ENCODE results near the gene TEF.
A peak's percentile ranks its signal among the peaks of the same experiment; 100 is the strongest.

The TEF gene

GRCh38 chr22:41355895-41356294 is 25.8 kb upstream of the TEF start:
- DNase-seq: no peak

- DNase-seq: no peak
Measured at GRCh38 chr22:41356430-41357028, 25.2 kb upstream of the TEF start.

DNA sequence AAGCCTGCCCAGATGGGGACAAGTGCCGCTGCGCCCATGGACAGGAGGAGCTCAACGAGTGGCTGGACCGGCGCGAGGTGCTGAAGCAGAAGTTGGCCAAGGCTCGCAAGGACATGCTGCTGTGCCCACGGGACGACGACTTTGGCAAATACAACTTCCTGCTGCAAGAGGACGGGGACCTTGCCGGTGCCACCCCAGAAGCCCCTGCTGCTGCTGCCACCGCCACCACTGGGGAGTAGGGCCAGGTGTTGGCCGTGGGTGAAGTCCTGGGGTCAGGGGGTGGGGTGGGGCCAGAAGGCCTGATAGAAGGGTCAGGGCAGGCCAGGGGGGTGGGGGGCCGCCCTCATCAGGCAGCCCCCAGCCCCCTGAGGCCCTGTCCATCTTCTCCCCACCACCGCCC is 24.6 kb upstream of the TEF start:
- DNase-seq: no peak

- DNase-seq: no peak
Measured at GRCh38 chr22:41358927-41359326, 22.8 kb upstream of the TEF start.

DNA sequence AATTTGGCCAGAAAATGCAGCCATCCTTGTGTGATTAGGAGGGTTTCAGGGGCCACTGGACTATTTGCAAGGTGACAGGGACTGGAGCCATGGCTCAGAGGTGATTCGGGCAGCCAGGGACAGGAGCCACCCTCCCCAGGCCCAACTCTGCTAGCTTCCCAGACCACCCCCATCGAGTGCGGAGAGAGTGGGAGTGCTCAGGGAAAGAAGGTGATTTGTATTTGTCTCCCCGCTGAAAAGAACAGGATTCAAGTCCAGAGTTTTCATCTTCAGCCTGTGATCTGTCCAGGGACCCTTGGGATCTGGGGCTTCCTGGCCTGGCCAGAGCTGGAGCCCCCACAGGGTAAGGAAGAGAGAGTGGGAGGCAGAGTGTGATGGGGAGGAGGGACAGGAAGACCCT is 22.4 kb upstream of the TEF start:
- no peak for DNase-seq

- no peak for DNase-seq
Measured at GRCh38 chr22:41360126-41360525, 21.6 kb upstream of the TEF start.

DNA sequence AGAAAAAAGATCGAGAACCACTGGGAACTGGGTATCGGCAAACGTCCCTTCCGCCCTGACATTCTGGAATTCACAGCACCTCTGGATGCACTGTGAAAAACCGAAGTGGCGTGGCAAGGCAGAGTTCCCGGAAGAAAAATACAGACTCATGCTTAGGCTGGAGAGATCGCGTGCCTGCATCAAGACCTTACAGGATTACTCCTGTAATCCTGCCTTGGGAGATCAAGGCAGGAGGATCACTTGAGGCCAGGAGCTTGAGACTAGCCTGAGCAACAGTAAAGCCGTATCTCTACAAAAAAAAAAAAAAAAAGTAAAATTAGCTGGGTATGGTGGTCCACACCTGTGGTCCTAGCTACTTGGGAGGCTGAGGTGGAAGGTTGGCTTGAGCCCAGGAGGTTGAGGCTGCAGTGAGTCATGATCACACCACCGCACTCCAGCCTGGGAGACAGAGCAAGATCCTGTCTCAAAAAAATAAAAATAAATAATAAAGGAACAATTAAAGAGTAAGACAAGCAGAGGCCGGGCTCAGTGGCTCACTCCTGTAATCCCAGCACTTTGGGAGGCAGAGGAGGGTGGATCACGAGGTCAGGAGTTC is 19.9 kb upstream of the TEF start:
- DNase-seq: no peak

DNA sequence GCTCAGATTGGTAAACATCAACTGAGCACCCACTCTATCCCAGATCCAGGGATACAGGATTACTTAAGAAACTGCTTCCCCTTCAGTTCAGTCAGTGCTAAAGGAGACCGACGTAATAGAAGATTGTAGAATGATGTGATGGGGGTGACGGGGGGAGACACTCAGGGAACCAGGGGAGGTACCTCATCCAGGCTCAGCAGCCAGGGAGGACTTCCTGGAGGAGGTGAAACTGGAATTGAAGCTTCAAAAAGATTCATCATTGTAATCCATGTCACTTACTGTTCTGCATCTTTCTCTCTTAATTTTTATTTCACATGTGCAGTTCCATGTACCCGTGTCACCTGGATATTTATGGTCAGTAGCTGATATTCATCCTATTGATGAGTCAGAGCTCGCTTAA is 19.1 kb upstream of the TEF start:
- DNase-seq: no peak

GRCh38 chr22:41364233-41364632 is 17.5 kb upstream of the TEF start:
- DNase-seq: no peak

DNA sequence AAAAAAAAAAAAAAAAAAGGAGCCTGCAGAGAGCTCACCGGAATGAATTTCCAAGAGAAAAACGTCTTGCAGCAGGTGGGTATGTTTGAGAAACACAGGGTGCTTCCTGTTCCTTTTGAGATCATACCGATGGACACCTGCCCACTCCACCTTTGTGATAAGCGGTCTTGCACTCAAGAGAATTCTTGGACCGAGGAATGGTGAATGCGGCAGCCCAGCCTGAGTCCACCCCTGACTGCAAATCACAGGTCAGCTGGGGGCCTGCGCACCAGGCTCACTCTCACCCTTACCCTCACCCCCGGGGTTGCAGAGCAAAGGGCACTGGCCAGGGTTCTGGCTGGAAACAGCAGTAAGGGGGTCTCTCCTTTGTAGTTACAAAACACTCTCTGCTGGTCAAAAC is 16.8 kb upstream of the TEF start:
- peak; percentile 46 for DNase-seq

GRCh38 chr22:41365425-41365824 is 16.3 kb upstream of the TEF start:
- no peak for DNase-seq

DNA sequence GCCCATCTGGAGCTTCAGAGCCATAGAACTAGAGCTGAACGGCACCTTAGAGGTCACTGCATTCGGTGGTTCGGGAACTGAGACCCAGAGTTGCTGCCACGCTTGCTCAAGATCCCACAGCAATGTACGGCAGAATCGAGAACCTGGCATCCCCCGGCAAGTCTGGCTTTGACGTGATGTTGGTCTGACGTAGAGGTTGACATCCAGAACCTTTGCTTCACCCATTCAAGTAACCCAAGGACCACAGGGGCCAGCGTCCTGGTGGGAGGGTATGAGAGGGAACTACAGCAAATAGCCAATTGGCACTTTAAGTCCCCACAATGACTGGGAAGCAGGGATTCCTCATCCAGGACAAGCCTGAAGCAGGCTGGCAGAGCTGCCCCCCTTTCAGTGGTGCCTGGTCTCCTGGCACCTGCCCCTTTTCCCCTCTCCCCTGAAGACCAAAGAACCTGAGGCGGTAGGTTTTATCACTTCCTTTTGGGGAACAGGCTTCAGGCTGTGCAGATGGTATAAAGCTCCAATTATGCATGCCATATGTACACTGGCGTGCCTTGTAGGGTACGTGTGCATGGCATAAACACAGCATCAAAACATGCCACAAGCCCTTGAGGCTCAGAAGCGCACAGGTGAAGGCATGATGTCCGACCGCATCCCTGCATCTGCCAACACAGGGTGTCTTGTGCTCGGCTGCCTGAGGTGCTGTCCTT is 15.3 kb upstream of the TEF start:
- no peak for DNase-seq

DNA sequence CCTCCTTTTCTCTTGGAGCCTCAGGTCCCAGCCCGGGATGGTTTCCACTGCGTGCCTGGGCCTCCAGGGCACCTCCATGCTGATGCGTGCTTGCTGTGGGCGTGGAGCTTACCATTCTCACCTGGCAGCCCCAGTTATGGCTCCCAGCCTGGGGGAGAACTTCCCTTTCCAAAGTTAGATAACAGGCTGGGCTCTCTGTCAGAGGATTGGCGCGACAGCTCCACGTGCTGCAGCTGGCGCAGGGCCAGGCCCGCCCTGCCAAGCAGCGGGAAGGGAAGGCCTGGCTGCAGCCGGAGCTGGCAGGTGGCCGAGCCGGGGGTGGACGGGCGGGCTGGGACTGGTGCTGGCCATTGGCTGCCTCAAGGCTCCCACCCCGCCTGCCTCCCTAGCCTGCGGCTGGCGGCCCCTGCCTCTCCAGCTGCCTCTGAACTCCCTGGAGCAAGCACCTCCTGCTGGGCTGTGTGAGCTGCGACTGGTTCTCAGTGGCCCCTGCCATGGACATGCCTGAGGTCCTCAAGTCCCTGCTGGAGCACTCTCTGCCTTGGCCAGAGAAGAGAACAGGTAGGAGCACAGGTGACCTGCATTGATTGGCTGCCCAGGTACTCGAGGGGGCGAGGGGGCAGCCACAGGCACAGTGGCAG is 14.6 kb upstream of the TEF start:
- DNase-seq: peak; percentile 99

DNA sequence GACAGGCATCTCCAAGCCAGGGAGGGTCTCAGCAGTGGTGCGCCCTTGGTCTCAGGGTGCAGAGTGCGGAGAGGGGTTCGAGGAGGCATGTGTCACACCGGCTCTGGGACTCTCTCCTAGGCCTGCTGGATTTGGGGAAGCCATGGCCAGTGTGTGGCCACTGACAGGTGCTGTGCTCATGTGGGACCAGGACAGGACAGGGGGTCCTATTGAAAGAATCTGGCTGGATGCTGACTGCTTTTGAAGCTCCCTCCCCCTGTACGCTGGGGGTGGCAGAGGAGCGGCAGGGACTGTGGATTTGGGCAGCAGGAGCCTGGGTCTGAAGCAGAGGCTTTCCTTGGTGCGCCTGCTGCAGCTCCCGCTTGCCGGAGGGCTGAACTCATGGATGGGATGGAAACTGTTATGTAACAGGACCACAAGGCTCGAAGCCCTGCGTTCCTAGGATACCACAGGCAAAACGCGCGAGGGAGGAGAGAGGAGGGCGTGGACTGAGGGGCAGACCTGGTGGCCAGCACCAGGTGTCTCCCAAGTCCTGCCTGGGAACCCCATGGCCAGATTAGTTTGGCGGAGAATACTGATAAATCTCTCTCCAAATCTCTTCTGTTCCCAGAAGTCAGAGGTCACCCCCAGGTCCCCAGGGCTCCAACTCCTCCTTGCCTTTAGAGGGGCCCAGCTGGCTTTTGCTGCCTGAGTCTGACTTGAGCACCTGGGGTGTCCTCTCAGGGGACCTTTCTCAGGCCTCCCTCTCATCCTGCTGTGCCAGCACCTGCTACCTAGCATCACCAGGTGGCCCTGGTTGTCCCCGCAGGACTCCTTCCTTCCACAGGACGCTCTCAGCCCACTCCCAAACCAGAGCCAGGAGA is 13.8 kb upstream of the TEF start:
- peak; percentile 48 for DNase-seq

DNA sequence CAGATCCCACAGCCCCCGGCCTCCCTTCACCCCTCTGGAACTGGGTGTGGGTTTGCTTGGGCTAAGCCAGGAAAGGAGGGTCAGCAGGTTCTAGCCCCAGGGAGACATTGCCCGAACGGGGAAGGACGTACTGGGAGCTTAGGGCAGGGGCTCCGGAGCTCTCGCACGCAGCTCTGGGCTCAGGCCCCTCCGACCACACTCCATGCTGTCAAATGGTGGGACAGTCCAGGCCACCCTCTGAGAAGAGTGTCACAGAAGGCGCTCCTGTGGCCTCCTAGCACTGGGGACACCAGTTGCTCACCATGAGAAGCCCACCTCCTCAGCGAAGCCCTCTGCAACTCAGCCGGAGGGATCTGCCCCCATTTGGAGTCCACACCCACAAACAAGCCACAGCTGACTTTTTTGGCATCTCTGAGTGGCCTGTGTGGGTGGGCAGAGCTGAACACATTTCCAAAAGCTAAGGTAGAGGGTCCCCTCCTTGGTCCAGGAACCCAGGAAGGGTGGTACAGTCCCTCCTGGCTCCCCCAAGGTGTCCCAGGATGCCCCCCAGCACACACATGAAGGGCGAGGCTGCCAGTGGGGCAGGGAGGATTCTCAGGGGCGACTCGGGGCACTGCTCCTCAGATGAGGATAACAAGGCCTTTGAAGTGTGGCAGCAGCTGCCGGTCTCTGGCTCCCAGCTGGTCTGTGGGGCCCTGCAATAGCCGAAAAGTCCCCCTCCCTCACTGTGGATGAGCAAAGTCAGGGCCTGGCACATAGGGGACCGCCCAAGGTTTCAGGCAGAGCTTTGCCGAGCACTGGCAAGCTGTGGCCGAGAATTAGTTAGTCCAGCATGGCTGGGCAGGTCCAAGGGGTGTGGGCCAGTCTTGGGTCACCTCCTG is 13.0 kb upstream of the TEF start:
- DNase-seq: peak; percentile 36

- peak; percentile 60 for DNase-seq
Measured at GRCh38 chr22:41369424-41369745, 12.4 kb upstream of the TEF start.

GRCh38 chr22:41369837-41370236 is 11.9 kb upstream of the TEF start:
- DNase-seq: peak; percentile 68

GRCh38 chr22:41377846-41378245 is 3.9 kb upstream of the TEF start:
- no peak for DNase-seq

DNA sequence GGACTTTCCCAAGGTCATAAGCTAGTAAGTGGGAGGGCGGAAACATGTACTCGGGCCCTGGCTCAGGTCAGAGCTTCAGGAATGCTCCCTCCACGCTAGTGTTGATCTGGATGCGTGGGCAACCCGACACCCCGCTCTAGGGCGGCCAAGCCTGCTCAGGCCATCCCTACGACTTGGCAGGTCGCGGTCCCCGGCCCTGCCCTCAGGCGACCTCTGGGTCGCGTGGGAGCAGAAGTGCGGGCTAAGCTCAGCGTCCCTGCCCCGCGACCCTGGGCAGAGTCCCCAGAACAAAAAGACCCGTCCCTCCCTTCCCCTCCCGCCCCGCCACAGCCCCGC is 781 bp upstream of the TEF start:
- peak; percentile 83 for DNase-seq

DNA sequence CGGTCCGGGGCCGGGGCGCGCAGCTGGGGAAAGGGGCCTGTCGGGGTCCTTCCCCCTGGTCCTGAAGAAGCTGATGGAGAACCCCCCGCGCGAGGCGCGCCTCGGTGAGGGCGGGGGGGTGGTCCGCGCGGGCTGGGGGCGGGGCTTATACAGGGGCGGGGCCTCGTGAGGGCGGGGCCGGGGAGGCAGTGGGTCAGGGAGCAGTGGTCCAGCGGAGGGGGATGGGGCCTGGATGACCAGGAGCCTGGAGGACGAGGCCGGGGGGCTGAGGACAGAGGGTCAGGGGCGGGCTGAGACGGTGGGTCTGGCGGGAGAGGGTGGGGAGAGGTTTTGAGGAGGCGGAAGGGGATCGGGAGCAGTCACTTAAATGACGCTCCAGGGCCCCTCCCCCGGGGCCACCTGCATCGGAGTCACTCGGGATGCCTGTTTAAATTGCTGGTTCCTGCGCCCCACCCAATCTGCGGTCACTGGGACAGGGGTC is 396 bp downstream of the TEF start:
- peak; percentile 85 for DNase-seq

- peak; percentile 60 for DNase-seq
Measured at GRCh38 chr22:41382610-41383009, 868 bp downstream of the TEF start.

DNA sequence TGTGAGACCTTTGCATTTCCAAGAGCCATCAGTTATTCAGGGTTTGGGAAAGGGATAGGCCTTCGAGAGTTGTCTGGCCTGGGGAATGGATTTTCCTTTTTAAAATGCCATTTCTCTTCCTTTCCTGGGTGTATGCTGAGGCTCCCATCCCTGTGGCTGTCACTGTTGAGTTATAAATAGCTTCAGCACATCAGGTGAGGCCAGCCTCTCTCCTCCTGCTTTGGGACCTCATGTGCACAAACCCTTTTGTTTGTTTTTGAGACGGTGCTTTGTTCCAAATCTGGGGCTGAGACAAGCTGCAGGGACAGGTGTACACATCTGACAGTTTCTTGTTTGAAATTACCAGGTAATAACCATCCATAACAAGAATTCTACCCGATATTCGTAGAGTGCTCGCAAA is 1.3 kb downstream of the TEF start:
- DNase-seq: no peak

Measured in NCI-H69 (cell line).